HFFc6 (cell line): Measurements from ENCODE around the gene LAPTM5. TPM values are rescaled to one million over a fixed set of nuclear protein-coding genes. Genes with fewer than 3 reads are reported as not detected.

Experiments used
- DNase-seq: peaks from one replicate; pipeline ENCODE4 v3.0.0-alpha.2; 2018
- H3K27ac Mint-ChIP-seq: 2 replicates; pipeline ENCODE4 v1.8.0; 2020; ENCODE audit warnings: mild to moderate bottlenecking, mixed read lengths
- H3K27me3 Mint-ChIP-seq: 2 replicates; pipeline ENCODE4 v1.8.0; 2021; ENCODE audit warnings: mild to moderate bottlenecking, moderate library complexity, mixed read lengths; ENCODE audit not compliant: insufficient read depth
- H3K36me3 Mint-ChIP-seq: 2 replicates; pipeline ENCODE4 v1.8.0; 2021; ENCODE audit warnings: low read depth, mixed read lengths
- H3K4me1 Mint-ChIP-seq: 2 replicates; pipeline ENCODE4 v1.8.0; 2020; ENCODE audit warnings: low read depth, mixed read lengths
- H3K4me3 Mint-ChIP-seq: 2 replicates; pipeline ENCODE4 v1.8.0; 2020; ENCODE audit warnings: mild to moderate bottlenecking, moderate library complexity, mixed read lengths
- H3K9me3 Mint-ChIP-seq: 2 replicates; pipeline ENCODE4 v1.8.0; 2020; ENCODE audit warnings: mild to moderate bottlenecking, mixed read lengths
- total RNA-seq, 6 experiments: library from RNA; stranded (reverse); fragmentation: NEBNext Ultra II Directional; extraction: Animal tissue kit (Norgen Biotek cat#: 25700); gene quantifications; 2 replicates in 1 of 6; 3 replicates in 5 of 6; pipeline ENCODE4 v1.2.3, GENCODE V29; 2021
- TF ChIP-seq, protein P1 (sequence below): fragments of 200-600 bp; sonication (generic); IDR thresholded peaks from 2 replicates; pipeline ENCODE4 v1.5.0; 2021; ENCODE audit warnings: antibody characterized with exemption, mild to moderate bottlenecking

Gene LAPTM5
- total RNA-seq, 6 experiments from 2014 or later: 0.38 to 0.81 (median 0.63) TPM

DNA sequence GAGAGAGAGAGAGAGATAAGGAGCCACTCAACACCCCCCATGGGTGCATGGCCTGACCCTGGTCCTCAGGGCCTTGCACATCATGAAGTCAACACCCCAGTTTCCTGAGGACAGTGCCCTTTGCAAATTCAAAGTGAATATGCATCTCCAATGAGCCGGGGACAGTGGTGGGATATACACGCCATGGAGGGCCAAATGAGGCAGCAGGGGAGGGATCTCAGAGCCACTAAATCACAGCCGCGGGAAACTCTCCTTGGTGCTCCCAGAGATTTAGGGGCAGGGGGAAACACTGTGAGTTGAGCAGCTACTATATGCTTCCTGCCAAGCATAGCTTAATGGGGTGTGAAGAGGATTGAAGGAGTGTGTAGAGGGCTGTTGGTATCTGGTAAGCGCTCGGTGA is 69.7 kb downstream of the LAPTM5 start:
- Mint-ChIP-seq H3K4me1 (peaks cover 21% of the 10 kb centered on the region), H3K27ac (no peak overlapping the region), H3K36me3 (no peaks in the 10 kb centered on the region), H3K27me3 (peaks cover 37% of the 10 kb centered on the region), H3K9me3 (no peaks in the 10 kb centered on the region), H3K4me3 (no peak overlapping the region)
- no peak for DNase-seq
- TF ChIP-seq, protein P1, sequence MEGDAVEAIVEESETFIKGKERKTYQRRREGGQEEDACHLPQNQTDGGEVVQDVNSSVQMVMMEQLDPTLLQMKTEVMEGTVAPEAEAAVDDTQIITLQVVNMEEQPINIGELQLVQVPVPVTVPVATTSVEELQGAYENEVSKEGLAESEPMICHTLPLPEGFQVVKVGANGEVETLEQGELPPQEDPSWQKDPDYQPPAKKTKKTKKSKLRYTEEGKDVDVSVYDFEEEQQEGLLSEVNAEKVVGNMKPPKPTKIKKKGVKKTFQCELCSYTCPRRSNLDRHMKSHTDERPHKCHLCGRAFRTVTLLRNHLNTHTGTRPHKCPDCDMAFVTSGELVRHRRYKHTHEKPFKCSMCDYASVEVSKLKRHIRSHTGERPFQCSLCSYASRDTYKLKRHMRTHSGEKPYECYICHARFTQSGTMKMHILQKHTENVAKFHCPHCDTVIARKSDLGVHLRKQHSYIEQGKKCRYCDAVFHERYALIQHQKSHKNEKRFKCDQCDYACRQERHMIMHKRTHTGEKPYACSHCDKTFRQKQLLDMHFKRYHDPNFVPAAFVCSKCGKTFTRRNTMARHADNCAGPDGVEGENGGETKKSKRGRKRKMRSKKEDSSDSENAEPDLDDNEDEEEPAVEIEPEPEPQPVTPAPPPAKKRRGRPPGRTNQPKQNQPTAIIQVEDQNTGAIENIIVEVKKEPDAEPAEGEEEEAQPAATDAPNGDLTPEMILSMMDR: no peak

DNA sequence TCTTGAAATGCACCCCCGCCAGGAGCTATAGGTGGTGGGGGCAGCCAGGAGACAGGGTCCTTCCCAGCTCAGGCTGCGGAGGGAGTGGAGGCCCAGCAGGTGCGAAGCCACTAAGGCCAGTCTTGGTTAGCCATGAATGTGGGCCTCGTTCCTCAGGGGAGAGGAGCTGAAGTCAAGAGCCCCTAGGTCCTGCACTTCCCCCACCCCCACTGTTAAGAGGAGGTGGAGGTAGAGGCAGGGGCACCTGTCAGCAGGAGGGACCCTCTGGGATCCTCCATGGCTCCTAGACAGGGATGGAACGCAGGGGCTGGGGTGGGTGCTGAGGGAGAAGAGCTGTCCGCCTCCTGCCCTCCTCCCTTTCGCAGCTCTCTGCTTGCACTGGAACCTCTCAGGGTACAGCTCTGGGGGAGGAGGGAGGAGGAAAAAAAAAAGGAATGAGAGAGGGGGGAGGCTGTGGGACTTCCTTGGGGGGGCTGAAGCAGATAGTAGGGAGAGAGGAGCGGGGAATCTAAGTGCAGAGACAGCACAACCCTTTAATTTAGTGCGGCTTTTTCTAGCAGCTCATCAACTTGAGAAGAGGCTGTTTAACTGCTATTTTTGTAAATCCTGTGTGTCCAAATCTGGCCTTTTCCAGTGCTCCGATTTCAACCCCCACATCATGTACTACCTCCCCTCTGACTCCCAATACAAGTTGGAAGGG is 71.2 kb downstream of the LAPTM5 start:
- Mint-ChIP-seq H3K27me3 (peaks cover 47% of the 10 kb centered on the region), H3K4me3 (no peak overlapping the region), H3K9me3 (no peaks in the 10 kb centered on the region)

DNA sequence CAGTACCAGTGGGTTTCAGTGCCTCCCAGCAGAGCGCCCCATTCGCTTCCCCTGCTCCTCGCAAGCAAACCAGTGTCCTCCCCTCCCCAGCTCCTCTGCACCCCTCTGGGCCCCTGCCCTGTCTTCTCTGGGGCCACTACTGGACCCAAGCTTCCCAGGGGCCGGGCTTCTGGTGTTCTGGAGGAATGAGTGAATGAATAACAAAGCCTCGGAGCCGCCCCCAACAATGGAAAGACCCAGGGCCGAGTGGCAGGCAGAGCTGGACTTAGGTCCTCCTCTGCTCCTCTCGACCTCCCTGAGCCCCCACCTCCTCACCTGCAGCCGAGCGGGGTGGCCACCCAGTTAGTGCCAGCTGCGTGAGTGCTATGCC is 71.8 kb downstream of the LAPTM5 start:
- DNase-seq: no peak
- TF ChIP-seq, protein P1: no peak
- peaks cover 12% of the 10 kb centered on the region for H3K4me1 Mint-ChIP-seq
- no peaks in the 10 kb centered on the region for H3K9me3 Mint-ChIP-seq
- no peaks in the 10 kb centered on the region for H3K36me3 Mint-ChIP-seq
- no peak overlapping the region for H3K27ac Mint-ChIP-seq
- H3K4me3 Mint-ChIP-seq: no peak overlapping the region
- H3K27me3 Mint-ChIP-seq: peaks cover 51% of the 10 kb centered on the region

More for the DNA sequence above, 71.2 kb downstream of the LAPTM5 start:
- Mint-ChIP-seq H3K27ac (no peak overlapping the region), H3K4me1 (peaks cover 15% of the 10 kb centered on the region), H3K36me3 (no peaks in the 10 kb centered on the region)
- no peak for DNase-seq
- TF ChIP-seq, protein P1: no peak

DNA sequence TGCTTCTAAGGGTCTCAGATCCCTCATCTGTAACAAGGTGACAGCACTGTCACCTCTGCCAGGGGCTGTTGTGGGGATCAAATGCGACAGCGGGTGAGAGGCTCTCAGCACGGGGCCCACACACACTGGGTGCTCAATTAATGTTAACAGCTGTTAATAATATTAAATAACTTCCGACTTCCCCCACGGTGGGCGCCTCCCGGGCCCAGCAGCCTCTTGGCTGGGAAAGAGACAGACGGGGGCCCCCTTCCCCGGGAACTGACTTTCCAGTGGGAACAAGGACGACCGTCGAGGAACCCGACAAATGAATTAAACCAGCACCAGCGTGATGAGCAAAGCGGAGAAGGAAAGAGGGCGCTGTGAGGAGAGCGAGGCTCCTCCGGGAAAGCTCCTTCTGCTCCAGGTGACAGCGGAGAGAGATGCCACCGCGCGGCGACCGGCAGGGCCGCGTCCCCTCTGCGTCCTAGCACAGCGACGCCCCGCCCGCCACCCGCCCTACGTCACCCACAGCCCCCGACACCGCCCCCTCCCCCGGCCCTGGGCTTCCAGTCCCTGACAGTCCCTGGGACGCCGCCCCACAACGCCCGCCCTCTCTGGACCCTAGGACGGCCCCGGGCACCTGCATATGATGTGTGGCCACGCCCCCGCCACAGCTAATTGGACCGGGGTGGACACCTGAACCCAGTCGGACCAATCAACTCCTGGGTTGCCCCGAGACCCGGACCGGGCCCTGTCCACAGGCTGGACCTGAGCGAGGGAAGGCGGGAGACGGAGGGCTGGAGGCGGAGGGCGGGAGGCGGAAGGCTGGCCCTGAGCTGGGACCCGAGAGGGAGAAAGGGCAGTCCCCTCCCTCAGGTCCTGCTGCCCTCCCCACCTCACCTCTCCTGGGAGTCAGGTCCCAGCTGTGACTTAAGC is 72.4 kb downstream of the LAPTM5 start:
- no peak overlapping the region for H3K4me3 Mint-ChIP-seq
- no peaks in the 10 kb centered on the region for H3K9me3 Mint-ChIP-seq
- H3K4me1 Mint-ChIP-seq: peaks cover 5% of the 10 kb centered on the region
- TF ChIP-seq, protein P1: no peak
- H3K27me3 Mint-ChIP-seq: peaks cover 51% of the 10 kb centered on the region
- DNase-seq: no peak
- H3K36me3 Mint-ChIP-seq: no peaks in the 10 kb centered on the region
- H3K27ac Mint-ChIP-seq: no peak overlapping the region

DNA sequence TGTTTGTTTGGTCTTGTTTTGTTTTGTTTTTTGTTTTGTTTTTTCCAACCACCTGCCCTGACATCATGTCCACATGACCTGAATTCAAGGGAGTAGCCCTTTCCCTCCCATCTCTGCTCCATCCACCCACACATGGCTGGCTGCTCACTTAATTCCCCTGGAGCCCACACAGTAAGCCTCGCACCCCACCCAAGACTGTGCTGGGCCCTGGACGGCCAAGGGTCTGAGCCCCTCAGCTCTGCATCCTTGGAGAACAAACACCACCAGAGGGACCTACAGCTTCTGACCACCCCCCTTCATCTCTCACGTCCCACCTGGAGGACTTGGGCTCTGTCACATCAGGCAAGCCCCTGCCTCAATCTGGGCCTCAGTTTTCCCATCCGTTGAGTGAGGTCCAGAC is 73.3 kb downstream of the LAPTM5 start:
- H3K9me3 Mint-ChIP-seq: no peaks in the 10 kb centered on the region
- no peaks in the 10 kb centered on the region for H3K36me3 Mint-ChIP-seq

More for the DNA sequence above, 73.3 kb downstream of the LAPTM5 start:
- no peak for DNase-seq
- H3K4me1 Mint-ChIP-seq: no peaks in the 10 kb centered on the region
- no peak overlapping the region for H3K4me3 Mint-ChIP-seq
- H3K27ac Mint-ChIP-seq: no peak overlapping the region
- H3K27me3 Mint-ChIP-seq: peaks cover 51% of the 10 kb centered on the region
- TF ChIP-seq, protein P1: no peak
